CD14-positive monocyte (primary cell): ENCODE results near the gene CHRNA1. TPM values are rescaled to one million over a fixed set of nuclear protein-coding genes. Genes with fewer than 3 reads are reported as not detected.

Source experiments
- DNase-seq, 3 donors: peaks; one replicate each; pipeline ENCODE4 v3.0.0-alpha.2; 2011 to 2022
- H2AFZ ChIP-seq: 2 replicates; pipeline ENCODE4 v1.6.0; 2012; ENCODE audit warnings: mild to moderate bottlenecking, low read depth, low read length, inconsistent platforms; ENCODE audit not compliant: insufficient read depth, poor library complexity, severe bottlenecking
- H3K27ac ChIP-seq, 2 donors: 1 replicate in 1 of 2; 2 replicates in 1 of 2; pipeline ENCODE4 v1.5.1; 2012 to 2013; ENCODE audit warnings: low read length in 2 of 2, control low read depth in 1 of 2, inconsistent platforms in 1 of 2, low read depth in 1 of 2, mild to moderate bottlenecking in 1 of 2
- H3K27me3 ChIP-seq, 2 donors: one replicate each; pipeline versions ENCODE4 v1.6.0 to v1.6.1; 2011 to 2013; ENCODE audit warnings: low read length in 2 of 2; ENCODE audit not compliant: control insufficient read depth in 2 of 2, insufficient read depth in 2 of 2
- H3K36me3 ChIP-seq, 2 donors: replicated peaks in 1 of 2; 1 replicate in 1 of 2; 2 replicates in 1 of 2; pipeline versions ENCODE4 v1.5.1 to v1.6.1; 2012 to 2013; ENCODE audit warnings: low read length in 2 of 2, control low read depth in 1 of 2, inconsistent platforms in 1 of 2, mild to moderate bottlenecking in 1 of 2; ENCODE audit not compliant: insufficient read depth in 2 of 2, control insufficient read depth in 1 of 2
- H3K4me1 ChIP-seq, 2 donors: 1 replicate in 1 of 2; 2 replicates in 1 of 2; pipeline versions ENCODE4 v1.5.1 to v1.6.1; 2012 to 2013; ENCODE audit warnings: low read length in 2 of 2, control low read depth in 1 of 2, inconsistent platforms in 1 of 2, mild to moderate bottlenecking in 1 of 2, moderate library complexity in 1 of 2; ENCODE audit not compliant: insufficient read depth in 2 of 2, control insufficient read depth in 1 of 2
- H3K4me2 ChIP-seq: replicated peaks from 2 replicates; pipeline ENCODE3; 2012; ENCODE audit warnings: low read length, moderate library complexity, mild to moderate bottlenecking; ENCODE audit not compliant: poor library complexity, severe bottlenecking; ENCODE audit errors: extremely low read depth
- H3K4me3 ChIP-seq, 3 experiments: fragments of 200-600 bp in 1 of 3; sonication (generic) in 1 of 3; replicated peaks in 1 of 3; 1 replicate in 2 of 3; 2 replicates in 1 of 3; pipeline ENCODE4 v1.5.1; 2011 to 2013; ENCODE audit warnings: low read length in 3 of 3, mild to moderate bottlenecking in 3 of 3, control low read depth in 2 of 3, low read depth in 2 of 3, inconsistent platforms in 1 of 3, moderate library complexity in 1 of 3
- H3K79me2 ChIP-seq: 2 replicates; pipeline ENCODE4 v1.6.0; 2012; ENCODE audit warnings: mild to moderate bottlenecking, control low read depth, inconsistent platforms, low read length, moderate library complexity; ENCODE audit not compliant: insufficient read depth
- H3K9ac ChIP-seq: 2 replicates; pipeline ENCODE4 v1.6.0; 2017; ENCODE audit warnings: low read length, mild to moderate bottlenecking; ENCODE audit not compliant: insufficient read depth, poor library complexity, severe bottlenecking
- H3K9me3 ChIP-seq, 2 donors: replicated peaks in 1 of 2; 1 replicate in 1 of 2; 2 replicates in 1 of 2; pipeline versions ENCODE4 v1.5.1 to v1.6.1; 2012 to 2013; ENCODE audit warnings: low read length in 2 of 2, control low read depth in 1 of 2; ENCODE audit not compliant: control insufficient read depth in 1 of 2, insufficient read depth in 1 of 2
- H4K20me1 ChIP-seq: 2 replicates; pipeline ENCODE4 v1.6.0; 2012; ENCODE audit warnings: mild to moderate bottlenecking, low read length, control low read depth, moderate library complexity; ENCODE audit not compliant: insufficient read depth
- H3K27ac Mint-ChIP-seq, 7 donors: one replicate each; pipeline ENCODE4 v1.8.0; 2020; ENCODE audit warnings: mild to moderate bottlenecking in 7 of 7, mixed read lengths in 7 of 7, moderate library complexity in 6 of 7, inconsistent platforms in 2 of 7
- H3K27me3 Mint-ChIP-seq, 3 donors: one replicate each; pipeline ENCODE4 v1.8.0; 2021 to 2022; ENCODE audit warnings: low read depth in 3 of 3, mild to moderate bottlenecking in 3 of 3, mixed read lengths in 3 of 3, moderate library complexity in 3 of 3, inconsistent platforms in 1 of 3
- H3K36me3 Mint-ChIP-seq, 2 donors: one replicate each; pipeline ENCODE4 v1.8.0; 2020; ENCODE audit warnings: mixed read lengths in 2 of 2, inconsistent platforms in 1 of 2, mild to moderate bottlenecking in 1 of 2
- H3K4me1 Mint-ChIP-seq: one replicate; pipeline ENCODE4 v1.8.0; 2020; ENCODE audit warnings: mild to moderate bottlenecking, mixed read lengths
- H3K4me3 Mint-ChIP-seq, 2 donors: one replicate each; pipeline ENCODE4 v1.8.0; 2020; ENCODE audit warnings: mild to moderate bottlenecking in 2 of 2, mixed read lengths in 2 of 2, moderate library complexity in 1 of 2
- H3K9me3 Mint-ChIP-seq, 7 donors: one replicate each; pipeline ENCODE4 v1.8.0; 2020 to 2022; ENCODE audit warnings: mixed read lengths in 7 of 7, mild to moderate bottlenecking in 6 of 7, moderate library complexity in 6 of 7, inconsistent platforms in 2 of 7
- WGBS: methylation state at CpG from one replicate; pipeline ENCODE4 v1.1.5; 2013; ENCODE audit warnings: missing lambda C conversion rate; ENCODE audit not compliant: insufficient coverage; 5-methylcytosine and 5-hydroxymethylcytosine counted together
- intact Hi-C, 2 donors: fragments of 100-400 bp; cut with micrococcal nuclease; formaldehyde crosslinking; loops; one replicate each; pipeline versions ENCODE4 v1.15.0 to v1.15.1; 2023
- polyA plus RNA-seq, 3 donors: library from polyadenylated mRNA; depleted of rRNA in 1 of 3; unstranded in 2 of 3; stranded (reverse) in 1 of 3; fragments of 300-500 nt in 2 of 3; fragments of >200 nt in 1 of 3; fragmentation: Illumina TruSeq in 2 of 3; gene quantifications; 1 replicate in 2 of 3; 2 replicates in 1 of 3; pipeline ENCODE4 v1.2.3, GENCODE V29; 2012 to 2021
- TF ChIP-seq, protein P1 (sequence below): fragments of 200-600 bp; IDR thresholded peaks from one replicate; pipeline ENCODE4 v1.8.0; 2022; ENCODE audit warnings: antibody characterized with exemption, mild to moderate bottlenecking

CHRNA1 gene
- polyA plus RNA-seq, 3 donors, result not detected

GRCh38 chr2:174749793-174750192 lies 14.5 kb downstream of the CHRNA1 start:
- Histone ChIP-seq H3K36me3 (no peaks in the 10 kb centered on the region), H3K4me3 (no peak overlapping the region), H3K4me1 (peaks cover 6% of the 10 kb centered on the region in 2 donors), H3K27me3 (peaks cover 0 to 23% of the 10 kb centered on the region in 2 donors), H4K20me1 (no peaks in the 10 kb centered on the region), H3K9ac (no peak overlapping the region), H2AFZ (no peak overlapping the region), H3K79me2 (no peaks in the 10 kb centered on the region), H3K4me2 (no peak overlapping the region), H3K9me3 (no peaks in the 10 kb centered on the region), H3K27ac (no peak overlapping the region)
- TF ChIP-seq, protein P1, sequence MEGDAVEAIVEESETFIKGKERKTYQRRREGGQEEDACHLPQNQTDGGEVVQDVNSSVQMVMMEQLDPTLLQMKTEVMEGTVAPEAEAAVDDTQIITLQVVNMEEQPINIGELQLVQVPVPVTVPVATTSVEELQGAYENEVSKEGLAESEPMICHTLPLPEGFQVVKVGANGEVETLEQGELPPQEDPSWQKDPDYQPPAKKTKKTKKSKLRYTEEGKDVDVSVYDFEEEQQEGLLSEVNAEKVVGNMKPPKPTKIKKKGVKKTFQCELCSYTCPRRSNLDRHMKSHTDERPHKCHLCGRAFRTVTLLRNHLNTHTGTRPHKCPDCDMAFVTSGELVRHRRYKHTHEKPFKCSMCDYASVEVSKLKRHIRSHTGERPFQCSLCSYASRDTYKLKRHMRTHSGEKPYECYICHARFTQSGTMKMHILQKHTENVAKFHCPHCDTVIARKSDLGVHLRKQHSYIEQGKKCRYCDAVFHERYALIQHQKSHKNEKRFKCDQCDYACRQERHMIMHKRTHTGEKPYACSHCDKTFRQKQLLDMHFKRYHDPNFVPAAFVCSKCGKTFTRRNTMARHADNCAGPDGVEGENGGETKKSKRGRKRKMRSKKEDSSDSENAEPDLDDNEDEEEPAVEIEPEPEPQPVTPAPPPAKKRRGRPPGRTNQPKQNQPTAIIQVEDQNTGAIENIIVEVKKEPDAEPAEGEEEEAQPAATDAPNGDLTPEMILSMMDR, result no peak
- Mint-ChIP-seq H3K9me3 (peaks cover 0 to 1% (median 0%) of the 10 kb centered on the region in 7 donors), H3K36me3 (no peaks in the 10 kb centered on the region), H3K27ac (no peak overlapping the region), H3K4me1 (peaks cover 8% of the 10 kb centered on the region), H3K4me3 (peak overlapping the region in 1 of 2 donors; percentile 56), H3K27me3 (peaks cover 22 to 31% (median 26%) of the 10 kb centered on the region in 3 donors)
- 90% methylated on average over 6 of the region's 8 CpGs for WGBS
- DNase-seq, result no peak
- intact Hi-C loops, result no loop called here

DNA sequence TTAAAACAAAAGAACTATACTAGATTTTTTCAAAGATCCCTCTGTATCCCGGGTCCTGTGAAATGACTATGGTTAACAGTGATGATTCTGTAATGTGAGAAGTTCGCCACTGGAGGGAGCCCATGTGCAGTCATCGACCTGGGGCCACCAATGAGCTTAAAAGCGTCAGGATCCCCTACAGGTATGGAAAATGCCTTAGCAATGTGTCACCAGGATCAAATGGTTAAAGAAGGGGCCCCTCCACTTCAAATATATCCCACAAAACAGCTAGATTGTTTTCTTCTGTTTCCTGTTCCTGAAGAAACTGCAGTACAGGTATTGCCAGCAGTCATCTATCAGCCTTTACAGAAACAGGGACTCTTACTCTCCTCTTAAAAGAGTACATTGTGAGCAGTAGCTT lies 15.3 kb downstream of the CHRNA1 start:
- Histone ChIP-seq H3K4me3 (no peak overlapping the region), H4K20me1 (no peaks in the 10 kb centered on the region), H3K27me3 (peaks cover 0 to 23% of the 10 kb centered on the region in 2 donors), H3K27ac (no peak overlapping the region), H2AFZ (no peak overlapping the region), H3K9ac (no peak overlapping the region), H3K4me2 (no peak overlapping the region), H3K9me3 (no peaks in the 10 kb centered on the region), H3K36me3 (no peaks in the 10 kb centered on the region), H3K79me2 (no peaks in the 10 kb centered on the region), H3K4me1 (peaks cover 6% of the 10 kb centered on the region in 2 donors)
- peaks cover 0 to 1% (median 0%) of the 10 kb centered on the region in 7 donors for H3K9me3 Mint-ChIP-seq
- 0% methylated on average over 3 of the region's 4 CpGs for WGBS
- H3K27me3 Mint-ChIP-seq, result peaks cover 21 to 31% (median 23%) of the 10 kb centered on the region in 3 donors
- no peak overlapping the region for H3K27ac Mint-ChIP-seq
- no peak overlapping the region for H3K4me3 Mint-ChIP-seq
- DNase-seq, result peak; percentile 41 to 54 (median 53)
- TF ChIP-seq, protein P1, result peak; percentile 82
- intact Hi-C loops, result no loop called here
- H3K36me3 Mint-ChIP-seq, result no peaks in the 10 kb centered on the region
- H3K4me1 Mint-ChIP-seq, result peaks cover 8% of the 10 kb centered on the region
